HepG2 (cell line): ENCODE results near the gene KISS1R. TPM values are rescaled to one million over a fixed set of nuclear protein-coding genes. Genes with fewer than 3 reads are reported as not detected.

Experiments used
- ATF7 ChIP-seq, 2 experiments: fragments of 450-650 bp in 1 of 2; sonication (generic) in 1 of 2; formaldehyde crosslinking in 1 of 2; IDR thresholded peaks; 2 replicates each; pipeline versions ENCODE4 v1.4.0 to v1.6.1; 2016 to 2020; ENCODE audit warnings: antibody characterized with exemption in 1 of 2, mild to moderate bottlenecking in 1 of 2, missing genetic modification reagents in 1 of 2
- CERS6 ChIP-seq: sonication (generic); formaldehyde crosslinking; IDR thresholded peaks from 2 replicates; pipeline ENCODE4 v1.5.0; 2020; ENCODE audit warnings: missing genetic modification reagents
- HNRNPUL1 ChIP-seq: fragments of 200-400 bp; formaldehyde crosslinking; IDR thresholded peaks from 2 replicates; pipeline ENCODE4 v1.6.1; 2017; ENCODE audit warnings: low read depth, mild to moderate bottlenecking, low read length, moderate library complexity
- MTA1 ChIP-seq: sonication (generic); formaldehyde crosslinking; IDR thresholded peaks from 2 replicates; pipeline ENCODE4 v1.4.0; 2020; ENCODE audit warnings: missing genetic modification reagents, mild to moderate bottlenecking, borderline replicate concordance
- POLR2AphosphoS2 ChIP-seq: IDR thresholded peaks from 2 replicates; pipeline ENCODE4 v1.6.1; 2011; ENCODE audit warnings: low read depth, low read length, improper control_type of control experiment
- POLR2AphosphoS5 ChIP-seq: IDR thresholded peaks from 2 replicates; pipeline ENCODE4 v1.6.1; 2012; ENCODE audit warnings: low read depth, low read length
- PTBP1 ChIP-seq: fragments of 200-400 bp; formaldehyde crosslinking; IDR thresholded peaks from 2 replicates; pipeline ENCODE4 v1.6.1; 2018; ENCODE audit warnings: low read length, low read depth; ENCODE audit not compliant: poor library complexity, severe bottlenecking
- RFX5 ChIP-seq: IDR thresholded peaks from 2 replicates; pipeline ENCODE4 v1.6.1; 2011; ENCODE audit warnings: low read depth, low read length, improper control_type of control experiment
- ZFP90 ChIP-seq: sonication (generic); formaldehyde crosslinking; IDR thresholded peaks from 2 replicates; pipeline ENCODE4 v1.8.0; 2022; ENCODE audit warnings: missing genetic modification reagents, mild to moderate bottlenecking, inconsistent platforms, borderline replicate concordance
- ZMAT3 ChIP-seq: sonication (generic); formaldehyde crosslinking; conservative IDR thresholded peaks from 2 replicates; pipeline ENCODE4 v1.7.0; 2021; ENCODE audit warnings: missing genetic modification reagents
- ZNF101 ChIP-seq: sonication (generic); formaldehyde crosslinking; IDR thresholded peaks from 2 replicates; pipeline ENCODE4 v1.4.0; 2020; ENCODE audit warnings: mild to moderate bottlenecking, low read depth, missing genetic modification reagents, borderline replicate concordance
- ZNF224 ChIP-seq: sonication (generic); formaldehyde crosslinking; IDR thresholded peaks from 2 replicates; pipeline ENCODE4 v1.5.0; 2020; ENCODE audit warnings: mild to moderate bottlenecking, missing genetic modification reagents
- ZNF329 ChIP-seq: sonication (generic); formaldehyde crosslinking; IDR thresholded peaks from 2 replicates; pipeline ENCODE4 v1.9.0; 2021; ENCODE audit warnings: low read depth, mild to moderate bottlenecking, missing genetic modification reagents
- ZNF501 ChIP-seq: sonication (generic); formaldehyde crosslinking; IDR thresholded peaks from 2 replicates; pipeline ENCODE4 v1.5.1; 2020; ENCODE audit warnings: mild to moderate bottlenecking, moderate library complexity, missing genetic modification reagents
- ZNF543 ChIP-seq: sonication (generic); formaldehyde crosslinking; IDR thresholded peaks from 2 replicates; pipeline ENCODE4 v1.4.0; 2020; ENCODE audit warnings: mild to moderate bottlenecking, missing genetic modification reagents
- ZNF883 ChIP-seq: sonication (generic); formaldehyde crosslinking; IDR thresholded peaks from 2 replicates; pipeline ENCODE4 v1.5.1; 2020; ENCODE audit warnings: mild to moderate bottlenecking, missing genetic modification reagents; ENCODE audit errors: not compliant biosample characterization
- polyA plus RNA-seq, 8 experiments: library from polyadenylated mRNA; depleted of rRNA in 3 of 8; stranded (reverse) in 7 of 8; unstranded in 1 of 8; fragments of >200 nt; fragmentation: Illumina TruSeq in 4 of 8; extraction: Trizol in 4 of 8; gene quantifications; 2 replicates each; pipeline versions ENCODE4 v1.2.1 to v1.2.3, GENCODE V29; 2011 to 2016; ENCODE audit warnings: low read depth in 4 of 8, missing spikeins in 1 of 8, mixed read lengths in 1 of 8; ENCODE audit not compliant: insufficient read depth in 1 of 8
- total RNA-seq, 5 experiments: library from RNA; depleted of rRNA; stranded (reverse); fragments of >200 nt; fragmentation: Illumina TruSeq; extraction: Trizol; gene quantifications; 2 replicates each; pipeline ENCODE4 v1.2.3, GENCODE V29; 2016; ENCODE audit warnings: low read depth in 1 of 5
- TF ChIP-seq, protein P1 (sequence below): sonication (generic); formaldehyde crosslinking; IDR thresholded peaks from 2 replicates; pipeline ENCODE4 v1.4.0; 2020; ENCODE audit warnings: missing genetic modification reagents
- TF ChIP-seq, protein P2 (sequence below): sonication (generic); formaldehyde crosslinking; IDR thresholded peaks from 2 replicates; pipeline ENCODE4 v1.5.1; 2020; ENCODE audit warnings: missing genetic modification reagents, mild to moderate bottlenecking, borderline replicate concordance
- TF ChIP-seq, protein P3 (sequence below): IDR thresholded peaks from 2 replicates; pipeline ENCODE4 v1.6.1; 2016; ENCODE audit warnings: control low read depth

KISS1R gene
- total and polyA plus RNA-seq, 2 of the 13 experiments (the other 11 are each of a cell fraction or from before 2014, with no cell fraction given), result 1.1 to 10.2 TPM

GRCh38 chr19:952680-953444, 35.7 kb downstream of the KISS1R start (continued):
- TF ChIP-seq ZNF543 (peak; percentile 67; the same call in 1 of the 2 replicates), ZNF101 (CRISPR knock-in tag) (no peak), POLR2AphosphoS2 (peak; percentile 57; the same call in 1 of the 2 replicates), MTA1 (peak; percentile 96), ZNF329 (CRISPR knock-in tag) (no peak), ZNF224 (CRISPR knock-in tag) (no peak), PTBP1 (peak; percentile 45), ATF7 (IDR thresholded peaks at IDR 0.05) (no peak), ATF7 (CRISPR knock-in tag; IDR thresholded peaks at IDR 0.05) (0 out of 2 replicates have a peak, but pooled peaks have one; percentile 39), HNRNPUL1 (no peak), ZMAT3 (peak; percentile 67; the same call in 1 of the 2 replicates), POLR2AphosphoS5 (peak; percentile 60), ZNF501 (CRISPR knock-in tag) (0 out of 2 replicates have a peak, but pooled peaks have one; percentile 12), RFX5 (no peak), CERS6 (CRISPR knock-in tag) (no peak), ZNF883 (no peak), ZFP90 (CRISPR knock-in tag) (peak; percentile 55; the same call in 1 of the 2 replicates)
- TF ChIP-seq, protein P1, sequence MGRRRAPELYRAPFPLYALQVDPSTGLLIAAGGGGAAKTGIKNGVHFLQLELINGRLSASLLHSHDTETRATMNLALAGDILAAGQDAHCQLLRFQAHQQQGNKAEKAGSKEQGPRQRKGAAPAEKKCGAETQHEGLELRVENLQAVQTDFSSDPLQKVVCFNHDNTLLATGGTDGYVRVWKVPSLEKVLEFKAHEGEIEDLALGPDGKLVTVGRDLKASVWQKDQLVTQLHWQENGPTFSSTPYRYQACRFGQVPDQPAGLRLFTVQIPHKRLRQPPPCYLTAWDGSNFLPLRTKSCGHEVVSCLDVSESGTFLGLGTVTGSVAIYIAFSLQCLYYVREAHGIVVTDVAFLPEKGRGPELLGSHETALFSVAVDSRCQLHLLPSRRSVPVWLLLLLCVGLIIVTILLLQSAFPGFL (CRISPR knock-in tag), result no peak
- TF ChIP-seq, protein P2, sequence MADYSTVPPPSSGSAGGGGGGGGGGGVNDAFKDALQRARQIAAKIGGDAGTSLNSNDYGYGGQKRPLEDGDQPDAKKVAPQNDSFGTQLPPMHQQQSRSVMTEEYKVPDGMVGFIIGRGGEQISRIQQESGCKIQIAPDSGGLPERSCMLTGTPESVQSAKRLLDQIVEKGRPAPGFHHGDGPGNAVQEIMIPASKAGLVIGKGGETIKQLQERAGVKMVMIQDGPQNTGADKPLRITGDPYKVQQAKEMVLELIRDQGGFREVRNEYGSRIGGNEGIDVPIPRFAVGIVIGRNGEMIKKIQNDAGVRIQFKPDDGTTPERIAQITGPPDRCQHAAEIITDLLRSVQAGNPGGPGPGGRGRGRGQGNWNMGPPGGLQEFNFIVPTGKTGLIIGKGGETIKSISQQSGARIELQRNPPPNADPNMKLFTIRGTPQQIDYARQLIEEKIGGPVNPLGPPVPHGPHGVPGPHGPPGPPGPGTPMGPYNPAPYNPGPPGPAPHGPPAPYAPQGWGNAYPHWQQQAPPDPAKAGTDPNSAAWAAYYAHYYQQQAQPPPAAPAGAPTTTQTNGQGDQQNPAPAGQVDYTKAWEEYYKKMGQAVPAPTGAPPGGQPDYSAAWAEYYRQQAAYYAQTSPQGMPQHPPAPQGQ (CRISPR knock-in tag), result no peak
- TF ChIP-seq, protein P3, sequence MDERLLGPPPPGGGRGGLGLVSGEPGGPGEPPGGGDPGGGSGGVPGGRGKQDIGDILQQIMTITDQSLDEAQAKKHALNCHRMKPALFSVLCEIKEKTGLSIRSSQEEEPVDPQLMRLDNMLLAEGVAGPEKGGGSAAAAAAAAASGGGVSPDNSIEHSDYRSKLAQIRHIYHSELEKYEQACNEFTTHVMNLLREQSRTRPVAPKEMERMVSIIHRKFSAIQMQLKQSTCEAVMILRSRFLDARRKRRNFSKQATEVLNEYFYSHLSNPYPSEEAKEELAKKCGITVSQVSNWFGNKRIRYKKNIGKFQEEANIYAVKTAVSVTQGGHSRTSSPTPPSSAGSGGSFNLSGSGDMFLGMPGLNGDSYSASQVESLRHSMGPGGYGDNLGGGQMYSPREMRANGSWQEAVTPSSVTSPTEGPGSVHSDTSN, result no peak
